Neural progenitor cell (in vitro differentiated cells): ENCODE results near the gene TAF4.

Experiments used
- EZH2 ChIP-seq: fragments of 200-600 bp; sonication (generic); IDR thresholded peaks from 2 replicates; pipeline ENCODE4 v1.6.1; 2017; ENCODE audit warnings: antibody characterized with exemption, mild to moderate bottlenecking, moderate library complexity
- EZH2phosphoT487 ChIP-seq: fragments of 200-600 bp; sonication (generic); IDR thresholded peaks from 2 replicates; pipeline ENCODE4 v1.6.1; 2017; ENCODE audit warnings: antibody characterized with exemption
- TF ChIP-seq, protein P1 (sequence below): fragments of 200-600 bp; sonication (generic); IDR thresholded peaks from 2 replicates; pipeline ENCODE4 v1.5.1; 2017; ENCODE audit warnings: antibody characterized with exemption, mild to moderate bottlenecking

DNA sequence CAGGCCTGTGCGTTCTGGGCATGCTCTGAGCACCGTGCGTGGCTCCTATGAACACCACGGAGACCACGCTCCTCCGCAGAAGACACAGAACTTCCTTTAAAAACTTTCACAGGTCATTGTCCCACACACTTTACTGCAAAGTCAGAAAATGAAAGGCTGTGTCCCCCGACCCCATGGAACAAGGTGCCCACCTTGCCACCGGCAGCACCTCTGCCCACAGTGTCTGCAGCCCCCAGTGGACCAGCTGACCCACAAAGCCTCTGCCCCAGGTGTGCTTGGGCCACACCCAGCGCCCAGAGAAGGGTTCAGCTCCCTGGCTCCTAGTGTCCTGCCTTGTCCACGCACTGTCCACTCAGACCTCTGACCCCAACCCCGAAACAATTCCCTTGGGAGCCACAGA lies 8.7 kb downstream of the TAF4 start:
- TF ChIP-seq, protein P1, sequence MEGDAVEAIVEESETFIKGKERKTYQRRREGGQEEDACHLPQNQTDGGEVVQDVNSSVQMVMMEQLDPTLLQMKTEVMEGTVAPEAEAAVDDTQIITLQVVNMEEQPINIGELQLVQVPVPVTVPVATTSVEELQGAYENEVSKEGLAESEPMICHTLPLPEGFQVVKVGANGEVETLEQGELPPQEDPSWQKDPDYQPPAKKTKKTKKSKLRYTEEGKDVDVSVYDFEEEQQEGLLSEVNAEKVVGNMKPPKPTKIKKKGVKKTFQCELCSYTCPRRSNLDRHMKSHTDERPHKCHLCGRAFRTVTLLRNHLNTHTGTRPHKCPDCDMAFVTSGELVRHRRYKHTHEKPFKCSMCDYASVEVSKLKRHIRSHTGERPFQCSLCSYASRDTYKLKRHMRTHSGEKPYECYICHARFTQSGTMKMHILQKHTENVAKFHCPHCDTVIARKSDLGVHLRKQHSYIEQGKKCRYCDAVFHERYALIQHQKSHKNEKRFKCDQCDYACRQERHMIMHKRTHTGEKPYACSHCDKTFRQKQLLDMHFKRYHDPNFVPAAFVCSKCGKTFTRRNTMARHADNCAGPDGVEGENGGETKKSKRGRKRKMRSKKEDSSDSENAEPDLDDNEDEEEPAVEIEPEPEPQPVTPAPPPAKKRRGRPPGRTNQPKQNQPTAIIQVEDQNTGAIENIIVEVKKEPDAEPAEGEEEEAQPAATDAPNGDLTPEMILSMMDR = no peak
- TF ChIP-seq EZH2 = no peak
- TF ChIP-seq EZH2phosphoT487 = no peak
